Dedifferentiated amniotic fluid mesenchymal stem cell (primary cell): ENCODE measurements around the gene RND3.

Experiments used
- DNase-seq: peaks from one replicate; pipeline ENCODE4 v3.0.0-alpha.2; 2016; ENCODE audit errors: extremely low spot score

Gene RND3

DNA sequence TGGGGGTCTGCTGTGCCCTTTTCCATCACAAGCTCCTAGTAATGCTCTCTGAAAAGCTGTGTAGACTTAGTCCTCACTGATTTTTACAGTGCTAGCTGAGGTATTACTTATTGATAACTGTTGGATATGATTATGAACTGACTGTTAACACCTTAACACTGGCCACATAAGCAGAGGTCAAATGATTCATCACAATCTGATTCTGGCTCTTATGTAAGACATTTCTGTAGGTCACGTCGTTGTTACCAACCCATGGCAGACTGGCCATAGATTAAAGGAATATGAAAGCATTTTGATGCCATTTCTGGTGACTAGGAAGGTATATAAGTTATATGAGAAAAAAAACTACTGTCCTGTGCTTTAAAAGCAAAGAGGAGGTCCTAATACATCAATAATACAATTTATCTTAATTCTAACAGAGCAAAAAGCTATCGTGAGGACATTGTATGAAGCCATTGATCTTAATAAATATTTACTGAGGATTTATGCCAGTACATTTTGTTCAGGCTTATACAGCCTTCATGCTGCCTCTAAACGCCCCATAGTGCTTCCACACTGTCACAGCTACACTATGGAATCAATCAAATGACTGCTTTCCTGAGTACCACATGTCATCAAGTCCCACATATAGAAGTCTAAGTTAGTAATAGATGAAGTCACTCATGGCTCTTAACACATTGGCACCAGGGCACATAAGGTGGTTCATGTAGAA lies 6.9 kb upstream of the RND3 start:
- DNase-seq, result no peak

GRCh38 chr2:150491943-150492342 lies 4.5 kb upstream of the RND3 start:
- DNase-seq, result no peak

DNA sequence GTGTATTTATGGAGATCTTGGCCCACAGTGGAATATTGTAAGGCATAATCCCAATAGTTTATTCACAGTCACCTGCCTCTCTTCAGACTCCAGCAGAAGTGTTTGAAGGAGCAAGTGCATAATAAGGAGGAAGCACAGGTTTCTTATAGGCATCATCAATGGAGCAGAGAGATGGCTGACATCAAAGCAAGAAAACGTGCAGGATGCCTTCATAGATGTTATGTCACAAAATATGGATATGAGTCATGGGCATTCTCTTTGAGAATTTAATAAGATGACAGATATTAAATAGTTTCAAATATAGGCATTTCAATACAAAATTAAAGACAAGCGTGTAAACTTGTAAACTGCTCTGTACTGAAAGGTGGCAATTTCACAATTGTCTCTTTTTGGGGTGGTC lies 4.0 kb upstream of the RND3 start:
- no peak for DNase-seq

- no peak for DNase-seq
Observed at GRCh38 chr2:150490466-150490865, 3.0 kb upstream of the RND3 start.

DNA sequence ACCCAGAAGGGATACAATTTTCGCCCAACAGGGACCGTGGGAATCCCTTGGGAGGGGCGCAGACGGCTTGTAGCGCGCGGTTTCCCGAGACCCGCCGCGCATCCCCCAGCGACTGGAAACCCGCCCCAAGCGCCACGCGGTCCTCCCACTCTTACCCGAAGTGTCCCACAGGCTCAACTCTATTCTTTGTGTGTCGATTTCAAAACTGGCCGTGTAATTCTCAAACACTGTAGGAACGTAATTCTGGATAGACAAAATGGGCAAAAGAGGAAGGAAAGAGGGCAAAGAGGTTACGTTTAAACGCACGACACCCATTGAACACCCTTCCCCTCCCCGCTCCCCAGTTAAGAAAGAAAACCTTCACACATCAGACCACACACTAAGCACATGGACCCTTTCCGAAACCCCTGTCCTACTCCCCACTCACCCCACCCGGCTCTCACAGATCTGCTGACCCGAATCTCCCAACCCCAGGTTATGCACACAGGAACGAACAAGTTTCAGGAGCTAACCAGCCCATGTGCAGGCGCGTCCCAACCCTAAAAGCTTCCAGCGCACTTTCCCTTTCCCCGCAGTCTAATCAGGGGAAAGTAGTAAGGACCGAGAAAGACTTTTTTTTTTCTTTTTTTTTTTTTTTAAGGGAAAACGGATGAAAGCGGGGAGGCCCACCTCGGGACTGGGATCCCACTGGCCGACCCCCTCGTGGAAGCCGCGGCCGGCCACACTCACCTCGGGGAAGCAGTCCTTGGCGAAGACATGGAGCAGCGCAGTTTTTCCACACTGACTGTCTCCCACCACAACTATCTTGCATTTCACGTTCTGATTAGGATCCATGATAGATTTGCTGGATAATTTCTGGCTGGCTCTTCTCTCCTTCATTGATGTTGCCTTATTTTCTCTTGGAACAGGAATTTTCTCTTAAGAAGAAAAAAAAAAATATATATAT lies 655 bp downstream of the RND3 start:
- DNase-seq, result no peak

- peak; percentile 55 for DNase-seq
Observed at GRCh38 chr2:150485871-150486538, 1.5 kb downstream of the RND3 start.

DNA sequence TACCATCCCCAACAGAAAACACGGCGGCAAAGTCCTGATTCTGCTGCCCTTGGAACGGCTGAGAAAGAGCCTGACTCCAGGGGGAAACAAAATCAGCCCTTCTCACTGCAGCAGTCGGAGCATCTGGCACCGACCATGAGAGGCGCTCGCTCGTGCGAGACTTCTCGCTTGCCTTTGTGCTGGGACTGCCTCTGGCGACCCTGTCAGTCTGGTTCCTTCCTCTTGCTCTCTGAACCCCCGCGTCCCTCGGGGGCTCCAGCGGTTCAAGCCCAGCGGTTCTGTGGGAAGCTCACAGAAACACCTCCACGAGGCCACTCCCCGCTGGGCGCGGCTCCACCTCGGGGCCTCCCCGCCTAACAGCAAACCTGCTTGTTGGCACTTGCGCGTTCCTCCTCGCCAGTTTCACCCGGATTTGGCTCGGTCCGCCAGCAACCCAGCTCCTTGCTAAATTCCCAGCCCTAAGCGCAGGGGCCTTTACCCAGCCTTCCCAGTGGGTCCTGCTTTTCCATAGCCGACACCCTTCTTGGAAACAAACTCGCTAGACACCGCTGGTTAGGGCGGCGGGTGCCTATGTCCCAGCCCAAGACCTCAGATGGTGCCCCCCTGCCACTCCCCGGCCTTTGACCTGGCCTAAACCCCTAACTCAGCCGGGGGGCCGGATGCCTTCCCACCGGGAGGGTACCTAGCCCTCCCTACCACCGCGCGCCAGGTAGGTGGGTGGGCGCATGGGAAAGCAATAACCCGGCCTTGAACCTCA lies 2.2 kb downstream of the RND3 start:
- no peak for DNase-seq

- DNase-seq, result no peak
Observed at GRCh38 chr2:150484461-150485021, 2.9 kb downstream of the RND3 start.

- DNase-seq, result no peak
Observed at GRCh38 chr2:150484006-150484405, 3.5 kb downstream of the RND3 start.

DNA sequence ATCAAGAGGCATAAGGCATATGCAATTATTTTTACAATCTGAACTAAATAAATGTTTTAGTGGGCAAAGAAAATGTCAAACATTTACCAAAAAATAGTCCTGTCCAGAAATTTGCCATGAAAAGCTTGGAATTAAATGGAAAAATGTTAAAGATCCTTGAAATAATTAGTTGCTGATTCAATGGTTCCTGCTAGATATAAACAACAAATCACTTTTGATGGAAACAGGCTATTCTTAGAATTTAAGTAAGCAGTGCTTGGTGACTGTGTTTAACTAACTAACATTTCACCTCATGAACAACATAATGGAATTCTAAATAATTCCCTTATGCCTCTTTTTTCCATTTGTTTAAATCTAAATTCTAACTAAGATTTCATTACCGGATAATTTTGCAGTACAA lies 3.9 kb downstream of the RND3 start:
- no peak for DNase-seq

DNA sequence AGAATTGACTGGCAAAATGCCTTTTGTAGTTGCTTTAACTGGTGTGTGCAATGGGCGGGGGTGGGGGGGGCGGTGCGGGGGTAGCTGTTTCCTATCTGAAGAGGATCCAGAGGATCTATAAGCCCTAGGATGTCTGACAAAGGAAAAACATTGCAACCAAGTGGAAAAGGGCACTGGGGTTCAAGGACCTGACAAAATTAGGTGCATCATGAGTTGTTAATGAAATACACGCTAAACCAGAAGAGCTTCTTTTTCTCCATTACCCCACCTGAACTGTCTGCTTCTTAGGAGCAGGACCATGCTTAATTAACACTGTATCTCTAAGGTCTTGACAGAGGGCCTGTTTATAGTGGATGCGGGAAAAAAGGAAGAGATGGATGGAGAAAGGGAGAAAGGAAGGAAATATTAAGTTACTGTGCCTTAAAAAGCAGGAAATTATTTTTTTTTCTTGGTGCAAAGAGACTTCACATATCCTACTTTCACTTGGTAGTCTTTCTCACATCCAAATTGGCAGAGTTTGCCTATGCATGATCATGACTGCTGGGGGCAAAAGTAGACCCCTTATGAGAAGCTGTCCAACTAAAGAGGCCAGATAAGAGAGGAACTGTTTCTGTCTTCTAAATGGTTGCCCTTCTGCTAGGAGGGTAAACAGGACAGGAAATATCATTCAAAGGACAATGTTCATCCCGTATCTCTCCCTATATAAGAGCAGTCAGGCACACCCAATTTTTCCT lies 4.6 kb downstream of the RND3 start:
- no peak for DNase-seq

DNA sequence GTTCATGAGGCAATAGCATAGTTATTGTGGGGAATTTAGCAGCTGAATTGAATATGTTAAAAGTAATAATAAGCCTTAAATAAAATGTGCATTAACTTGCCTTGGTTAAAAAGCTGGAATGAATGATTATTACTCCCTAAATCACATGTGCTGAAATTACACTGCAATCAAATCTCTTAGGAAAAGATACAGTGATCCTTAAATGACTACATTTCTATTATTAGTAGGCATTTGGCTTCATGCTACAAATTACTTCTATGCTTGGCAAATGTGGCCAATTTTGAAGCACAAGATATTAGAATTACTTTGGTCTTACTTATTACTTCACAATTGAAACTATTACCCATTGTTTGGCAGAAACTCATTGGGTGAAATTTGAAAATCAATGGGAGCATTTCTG lies 5.4 kb downstream of the RND3 start:
- no peak for DNase-seq

DNA sequence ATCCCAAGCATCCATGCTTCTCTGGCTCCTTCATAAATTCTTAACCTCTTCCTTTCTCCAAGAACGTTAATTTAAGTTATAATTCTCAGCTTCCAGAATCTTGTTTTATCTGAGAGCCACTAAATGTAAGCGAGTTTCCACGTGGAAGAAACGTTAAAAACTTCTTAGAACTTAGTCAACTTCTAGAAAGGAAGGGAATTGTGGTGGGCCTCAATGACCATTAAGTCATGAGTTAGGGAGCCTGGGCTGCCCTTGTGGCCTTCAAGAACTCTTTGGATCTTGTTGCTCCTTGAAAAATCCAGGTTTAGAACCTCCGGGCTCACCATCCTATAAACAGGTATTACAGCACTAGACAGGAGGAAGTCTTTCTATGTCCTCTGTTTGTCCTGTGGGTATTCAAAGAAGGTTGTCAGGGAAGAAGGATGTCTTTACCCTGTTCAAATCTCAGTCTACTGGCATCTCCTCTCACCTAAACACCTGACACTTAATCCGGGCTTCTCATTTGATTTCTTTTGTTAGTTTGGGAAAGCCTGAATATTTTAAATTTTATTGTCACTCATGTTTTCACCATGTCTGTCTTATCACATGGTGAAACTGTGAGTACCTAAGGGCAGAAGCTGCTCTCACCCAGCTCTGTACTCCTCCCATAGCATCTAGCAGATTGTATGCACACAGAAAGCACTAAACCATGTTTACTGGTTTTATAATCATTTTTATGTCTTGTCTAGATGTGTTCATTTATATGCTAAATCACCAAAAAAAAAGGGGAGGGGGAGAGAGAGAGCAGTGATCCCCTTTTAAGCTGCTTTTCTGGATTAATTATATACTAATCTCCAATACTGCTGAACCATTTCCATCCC lies 6.3 kb downstream of the RND3 start:
- no peak for DNase-seq

GRCh38 chr2:150480241-150480640 lies 7.2 kb downstream of the RND3 start:
- peak; percentile 70 for DNase-seq

- DNase-seq, result peak; percentile 56
Observed at GRCh38 chr2:150479075-150479915, 8.2 kb downstream of the RND3 start.

GRCh38 chr2:150478200-150478974 lies 9.1 kb downstream of the RND3 start:
- no peak for DNase-seq

DNA sequence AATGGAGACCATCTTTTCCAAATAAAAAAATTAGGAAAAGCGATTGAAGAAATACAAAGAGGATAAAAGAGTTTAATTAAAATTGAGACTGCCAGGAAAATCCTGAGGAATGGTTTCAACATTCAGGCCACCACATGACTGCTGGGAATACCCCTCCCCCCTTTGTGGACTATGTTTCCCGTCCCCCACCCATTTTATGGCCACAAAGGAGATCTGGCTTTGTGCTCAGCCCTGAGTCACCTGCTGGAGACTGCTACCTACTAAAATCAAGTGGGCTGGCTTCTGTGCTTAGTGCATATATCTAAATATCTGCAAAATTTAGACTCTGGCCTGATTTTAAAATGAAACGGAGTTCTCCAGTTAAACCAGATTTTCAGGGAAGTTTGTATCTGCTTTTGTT lies 10.1 kb downstream of the RND3 start:
- DNase-seq, result no peak

GRCh38 chr2:150476809-150477302 lies 10.6 kb downstream of the RND3 start:
- no peak for DNase-seq
